H9 (cell line): Measurements from ENCODE around the gene FAM3C. TPM values are rescaled to one million over a fixed set of nuclear protein-coding genes. Genes with fewer than 3 reads are reported as not detected.

Experiments used
- DNase-seq: peaks from one replicate; pipeline ENCODE4 v3.0.0-alpha.2; 2017
- H2AFZ ChIP-seq: one replicate; pipeline ENCODE4 v1.6.1; 2013; ENCODE audit warnings: mild to moderate bottlenecking, low read length, control low read depth, moderate library complexity
- H2AK5ac ChIP-seq: 2 replicates; pipeline ENCODE4 v1.6.1; 2013; ENCODE audit warnings: low read length, control low read depth, mixed read lengths; ENCODE audit not compliant: insufficient read length
- H2BK120ac ChIP-seq: one replicate; pipeline ENCODE4 v1.6.1; 2013; ENCODE audit warnings: low read depth, mild to moderate bottlenecking, low read length, control low read depth, inconsistent platforms; ENCODE audit not compliant: poor library complexity, severe bottlenecking
- H2BK12ac ChIP-seq: 2 replicates; pipeline ENCODE4 v1.6.1; 2013; ENCODE audit warnings: low read length, control low read depth, mixed read lengths, low read depth; ENCODE audit not compliant: insufficient read length
- H2BK15ac ChIP-seq: 2 replicates; pipeline ENCODE4 v1.6.1; 2013; ENCODE audit warnings: low read depth, low read length, control low read depth
- H2BK20ac ChIP-seq: one replicate; pipeline ENCODE4 v1.6.1; 2013; ENCODE audit warnings: low read depth, mild to moderate bottlenecking, low read length, control low read depth, inconsistent platforms; ENCODE audit not compliant: poor library complexity, severe bottlenecking
- H2BK5ac ChIP-seq: 2 replicates; pipeline ENCODE4 v1.6.1; 2013; ENCODE audit warnings: low read length, control low read depth, mixed read lengths; ENCODE audit not compliant: insufficient read length
- H3K14ac ChIP-seq: 2 replicates; pipeline ENCODE4 v1.6.1; 2013; ENCODE audit warnings: low read length, control low read depth; ENCODE audit not compliant: insufficient read depth
- H3K18ac ChIP-seq: 2 replicates; pipeline ENCODE4 v1.6.1; 2013; ENCODE audit warnings: low read depth, mild to moderate bottlenecking, mixed read lengths, low read length, control low read depth; ENCODE audit not compliant: insufficient read length
- H3K23ac ChIP-seq: 2 replicates; pipeline ENCODE4 v1.6.1; 2013; ENCODE audit warnings: low read length, control low read depth, mixed read lengths, low read depth; ENCODE audit not compliant: insufficient read length
- H3K23me2 ChIP-seq: 2 replicates; pipeline ENCODE4 v1.6.1; 2013; ENCODE audit warnings: low read depth, mild to moderate bottlenecking, mixed read lengths, low read length, control low read depth; ENCODE audit not compliant: insufficient read length, poor library complexity, severe bottlenecking
- H3K27ac ChIP-seq: 2 replicates; pipeline ENCODE4 v1.5.1; 2013; ENCODE audit warnings: low read length, control low read depth, mixed read lengths, low read depth; ENCODE audit not compliant: insufficient read length
- H3K27me3 ChIP-seq: 2 replicates; pipeline ENCODE4 v1.6.1; 2013; ENCODE audit warnings: low read length, control low read depth, inconsistent platforms; ENCODE audit not compliant: insufficient read depth
- H3K4ac ChIP-seq: 2 replicates; pipeline ENCODE4 v1.6.1; 2013; ENCODE audit warnings: low read depth, mild to moderate bottlenecking, control low read depth, inconsistent platforms, low read length, moderate library complexity
- H3K4me1 ChIP-seq: 2 replicates; pipeline ENCODE4 v1.6.1; 2013; ENCODE audit warnings: low read length, control low read depth, inconsistent platforms; ENCODE audit not compliant: insufficient read depth
- H3K4me2 ChIP-seq: 2 replicates; pipeline ENCODE4 v1.6.1; 2013; ENCODE audit warnings: low read length, control low read depth, mixed read lengths; ENCODE audit not compliant: insufficient read length, insufficient read depth
- H3K56ac ChIP-seq: 2 replicates; pipeline ENCODE4 v1.6.1; 2013; ENCODE audit warnings: low read depth, mild to moderate bottlenecking, mixed read lengths, low read length, control low read depth; ENCODE audit not compliant: insufficient read length
- H3K79me1 ChIP-seq: 2 replicates; pipeline ENCODE4 v1.6.1; 2013; ENCODE audit warnings: low read depth, mild to moderate bottlenecking, moderate library complexity, low read length, control low read depth, inconsistent platforms; ENCODE audit not compliant: insufficient read depth, poor library complexity, severe bottlenecking
- H3K79me2 ChIP-seq: 2 replicates; pipeline ENCODE4 v1.6.1; 2013; ENCODE audit warnings: low read length, control low read depth, inconsistent platforms; ENCODE audit not compliant: insufficient read depth
- H3K9ac ChIP-seq: 2 replicates; pipeline ENCODE4 v1.6.1; 2013; ENCODE audit warnings: low read length, control low read depth, mixed read lengths; ENCODE audit not compliant: insufficient read length; ENCODE audit errors: extremely low read depth
- H3K9me3 ChIP-seq: one replicate; pipeline ENCODE4 v1.6.1; 2013; ENCODE audit warnings: low read depth, low read length, inconsistent platforms; ENCODE audit not compliant: control insufficient read depth
- H3T11ph ChIP-seq: one replicate; pipeline ENCODE4 v1.6.1; 2013; ENCODE audit warnings: mild to moderate bottlenecking, low read length, control low read depth, inconsistent platforms
- H4K20me1 ChIP-seq: one replicate; pipeline ENCODE4 v1.6.1; 2013; ENCODE audit not compliant: control insufficient read depth, insufficient read length, insufficient read depth
- H4K5ac ChIP-seq: 2 replicates; pipeline ENCODE4 v1.6.1; 2013; ENCODE audit warnings: low read depth, mild to moderate bottlenecking, mixed read lengths, low read length, control low read depth; ENCODE audit not compliant: insufficient read length
- H4K8ac ChIP-seq: replicated peaks from 2 replicates; pipeline ENCODE4 v1.6.1; 2013; ENCODE audit warnings: low read length, control low read depth, mixed read lengths, low read depth; ENCODE audit not compliant: insufficient read length
- H4K91ac ChIP-seq: 2 replicates; pipeline ENCODE4 v1.6.1; 2013; ENCODE audit warnings: low read depth, mild to moderate bottlenecking, moderate library complexity, mixed read lengths, low read length, control low read depth; ENCODE audit not compliant: insufficient read length
- H3K27ac Mint-ChIP-seq, 3 experiments: 2 replicates in 2 of 3; 3 replicates in 1 of 3; pipeline ENCODE4 v1.8.0; 2020 to 2021; ENCODE audit warnings: mixed read lengths in 3 of 3, mild to moderate bottlenecking in 1 of 3, moderate library complexity in 1 of 3
- H3K27me3 Mint-ChIP-seq: 2 replicates; pipeline ENCODE4 v1.8.0; 2021; ENCODE audit warnings: low read depth, mild to moderate bottlenecking, moderate library complexity, mixed read lengths
- H3K36me3 Mint-ChIP-seq, 3 experiments: 2 replicates in 2 of 3; 3 replicates in 1 of 3; pipeline ENCODE4 v1.8.0; 2020 to 2021; ENCODE audit warnings: low read depth in 3 of 3, mixed read lengths in 3 of 3; ENCODE audit not compliant: insufficient read depth in 1 of 3
- H3K4me1 Mint-ChIP-seq, 2 experiments: 2 replicates each; pipeline ENCODE4 v1.8.0; 2020; ENCODE audit warnings: mixed read lengths in 2 of 2
- H3K4me3 Mint-ChIP-seq, 2 experiments: 2 replicates in 1 of 2; 3 replicates in 1 of 2; pipeline ENCODE4 v1.8.0; 2020 to 2021; ENCODE audit warnings: mild to moderate bottlenecking in 2 of 2, mixed read lengths in 2 of 2, moderate library complexity in 1 of 2
- H3K9me3 Mint-ChIP-seq, 2 experiments: 2 replicates in 1 of 2; 3 replicates in 1 of 2; pipeline ENCODE4 v1.8.0; 2020; ENCODE audit warnings: mild to moderate bottlenecking in 2 of 2, mixed read lengths in 2 of 2, moderate library complexity in 1 of 2
- total RNA-seq: library from RNA; stranded (reverse); gene quantifications from 2 replicates; pipeline ENCODE4 v1.2.1, GENCODE V29; 2021
- TF ChIP-seq, protein P1 (sequence below): fragments of 200-600 bp; sonication (generic); conservative IDR thresholded peaks from 3 replicates; pipeline ENCODE4 v1.8.0; 2021; ENCODE audit warnings: antibody characterized with exemption, mild to moderate bottlenecking

FAM3C gene
- total RNA-seq, 1 experiment from 2014 or later, result 64.5 TPM

DNA sequence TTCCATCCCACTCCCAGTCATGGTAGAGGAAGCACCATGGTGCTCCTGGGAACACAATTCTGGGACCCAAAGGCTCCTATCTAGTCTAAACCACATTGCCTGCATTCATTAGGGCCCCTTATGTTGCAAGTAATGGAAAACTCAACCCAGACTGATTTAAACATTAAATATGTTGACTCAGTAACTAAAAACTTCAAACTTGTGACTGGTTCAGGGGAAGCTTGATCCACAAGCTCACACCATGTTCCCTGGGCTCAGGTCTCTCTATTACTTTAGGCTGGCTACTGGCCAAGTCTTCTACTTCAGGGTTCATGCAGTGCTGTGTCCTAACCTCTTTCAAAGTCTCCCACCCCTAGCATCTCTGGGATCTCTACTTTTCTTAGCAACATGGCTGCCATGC lies 54.2 kb downstream of the FAM3C start:
- TF ChIP-seq, protein P1, sequence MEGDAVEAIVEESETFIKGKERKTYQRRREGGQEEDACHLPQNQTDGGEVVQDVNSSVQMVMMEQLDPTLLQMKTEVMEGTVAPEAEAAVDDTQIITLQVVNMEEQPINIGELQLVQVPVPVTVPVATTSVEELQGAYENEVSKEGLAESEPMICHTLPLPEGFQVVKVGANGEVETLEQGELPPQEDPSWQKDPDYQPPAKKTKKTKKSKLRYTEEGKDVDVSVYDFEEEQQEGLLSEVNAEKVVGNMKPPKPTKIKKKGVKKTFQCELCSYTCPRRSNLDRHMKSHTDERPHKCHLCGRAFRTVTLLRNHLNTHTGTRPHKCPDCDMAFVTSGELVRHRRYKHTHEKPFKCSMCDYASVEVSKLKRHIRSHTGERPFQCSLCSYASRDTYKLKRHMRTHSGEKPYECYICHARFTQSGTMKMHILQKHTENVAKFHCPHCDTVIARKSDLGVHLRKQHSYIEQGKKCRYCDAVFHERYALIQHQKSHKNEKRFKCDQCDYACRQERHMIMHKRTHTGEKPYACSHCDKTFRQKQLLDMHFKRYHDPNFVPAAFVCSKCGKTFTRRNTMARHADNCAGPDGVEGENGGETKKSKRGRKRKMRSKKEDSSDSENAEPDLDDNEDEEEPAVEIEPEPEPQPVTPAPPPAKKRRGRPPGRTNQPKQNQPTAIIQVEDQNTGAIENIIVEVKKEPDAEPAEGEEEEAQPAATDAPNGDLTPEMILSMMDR, result no peak
- no peaks in the 10 kb centered on the region for H3K9me3 Mint-ChIP-seq
- no peaks in the 10 kb centered on the region for H3K9me3 ChIP-seq
- H2BK20ac ChIP-seq, result no peak overlapping the region
- H3K36me3 Mint-ChIP-seq, result peaks cover 0 to 6% (median 5%) of the 10 kb centered on the region in 3 experiments; a peak in 2 of 7 replicates
- H4K91ac ChIP-seq, result no peak overlapping the region
- no peaks in the 10 kb centered on the region for H3K4me1 ChIP-seq
- no peak overlapping the region for H3T11ph ChIP-seq
- H3K4me1 Mint-ChIP-seq, result no peaks in the 10 kb centered on the region
- no peaks in the 10 kb centered on the region for H3K27me3 Mint-ChIP-seq
- no peak overlapping the region for H3K56ac ChIP-seq
- H3K79me2 ChIP-seq, result no peaks in the 10 kb centered on the region
- no peak overlapping the region for H3K4me2 ChIP-seq
- DNase-seq, result no peak
- H3K27ac ChIP-seq, result no peak overlapping the region
- no peak overlapping the region for H3K23ac ChIP-seq
- no peak overlapping the region for H3K9ac ChIP-seq
- H2AK5ac ChIP-seq, result no peak overlapping the region
- no peak overlapping the region for H4K8ac ChIP-seq
- H2BK5ac ChIP-seq, result no peak overlapping the region
- H3K4ac ChIP-seq, result no peak overlapping the region
- H3K27me3 ChIP-seq, result no peaks in the 10 kb centered on the region
- H3K23me2 ChIP-seq, result no peaks in the 10 kb centered on the region
- no peak overlapping the region for H4K5ac ChIP-seq
- no peaks in the 10 kb centered on the region for H3K79me1 ChIP-seq
- no peak overlapping the region for H2BK15ac ChIP-seq
- H2AFZ ChIP-seq, result no peak overlapping the region
- no peaks in the 10 kb centered on the region for H4K20me1 ChIP-seq
- no peak overlapping the region for H3K4me3 Mint-ChIP-seq
- no peak overlapping the region for H2BK12ac ChIP-seq
- H3K27ac Mint-ChIP-seq, result peak overlapping the region in 1 of 3 experiments; percentile 42; a peak in 3 of 7 replicates
- no peak overlapping the region for H2BK120ac ChIP-seq
- no peak overlapping the region for H3K18ac ChIP-seq
- no peak overlapping the region for H3K14ac ChIP-seq
